PFSK-1 (cell line): ENCODE measurements around the gene GLCCI1.

Experiments
- POLR2AphosphoS5 ChIP-seq: IDR thresholded peaks from 2 replicates; pipeline ENCODE4 v1.6.1; 2012; ENCODE audit warnings: low read depth, mild to moderate bottlenecking, control low read depth, low read length, moderate library complexity
- TAF1 ChIP-seq: IDR thresholded peaks from 2 replicates; pipeline ENCODE4 v1.6.1; 2012; ENCODE audit warnings: low read length, control low read depth, borderline replicate concordance; ENCODE audit not compliant: insufficient read depth

DNA sequence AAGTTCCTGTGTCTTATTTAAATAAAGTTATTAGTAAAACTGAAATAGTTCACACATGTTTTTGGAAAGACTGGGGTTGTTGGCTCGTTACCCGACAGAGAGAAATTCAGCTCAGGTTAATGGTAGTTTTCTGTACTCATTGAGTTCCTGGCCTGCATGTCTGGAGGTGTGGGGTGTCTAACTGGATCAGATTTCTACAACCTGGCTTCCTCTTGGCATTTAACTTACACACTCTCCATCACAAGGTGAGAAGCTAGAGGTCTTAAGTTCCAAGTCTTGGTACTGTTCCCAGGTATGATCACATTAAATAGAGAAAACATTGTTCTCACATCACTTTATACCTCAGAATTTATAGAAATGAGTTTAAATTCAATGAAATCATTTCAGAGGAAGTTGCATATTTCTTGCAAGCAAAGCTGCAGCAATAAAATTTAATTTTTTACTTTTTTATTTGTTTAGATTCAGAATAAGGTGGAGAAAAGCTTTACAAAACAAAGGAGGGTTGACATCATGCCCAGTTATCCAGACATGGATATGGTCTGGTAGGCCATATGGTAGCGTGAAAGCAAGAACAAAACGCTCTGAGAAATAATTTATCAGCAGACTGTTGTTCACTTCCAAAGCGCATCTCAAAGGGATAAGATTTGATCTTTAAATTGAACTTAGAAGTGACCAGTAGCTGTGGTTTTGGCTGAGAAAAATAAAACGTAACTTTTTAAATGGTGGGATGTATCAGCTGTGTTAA lies 120.6 kb downstream of the GLCCI1 start:
- TF ChIP-seq POLR2AphosphoS5 = no peak
- no peak for TF ChIP-seq TAF1
